ENCODE data around the gene SZRD1. TPM values are rescaled to one million over a fixed set of nuclear protein-coding genes. Genes with fewer than 3 reads are reported as not detected.

The SZRD1 gene
- total RNA-seq, 1 donor from 2014 or later, result 119 TPM

DNA sequence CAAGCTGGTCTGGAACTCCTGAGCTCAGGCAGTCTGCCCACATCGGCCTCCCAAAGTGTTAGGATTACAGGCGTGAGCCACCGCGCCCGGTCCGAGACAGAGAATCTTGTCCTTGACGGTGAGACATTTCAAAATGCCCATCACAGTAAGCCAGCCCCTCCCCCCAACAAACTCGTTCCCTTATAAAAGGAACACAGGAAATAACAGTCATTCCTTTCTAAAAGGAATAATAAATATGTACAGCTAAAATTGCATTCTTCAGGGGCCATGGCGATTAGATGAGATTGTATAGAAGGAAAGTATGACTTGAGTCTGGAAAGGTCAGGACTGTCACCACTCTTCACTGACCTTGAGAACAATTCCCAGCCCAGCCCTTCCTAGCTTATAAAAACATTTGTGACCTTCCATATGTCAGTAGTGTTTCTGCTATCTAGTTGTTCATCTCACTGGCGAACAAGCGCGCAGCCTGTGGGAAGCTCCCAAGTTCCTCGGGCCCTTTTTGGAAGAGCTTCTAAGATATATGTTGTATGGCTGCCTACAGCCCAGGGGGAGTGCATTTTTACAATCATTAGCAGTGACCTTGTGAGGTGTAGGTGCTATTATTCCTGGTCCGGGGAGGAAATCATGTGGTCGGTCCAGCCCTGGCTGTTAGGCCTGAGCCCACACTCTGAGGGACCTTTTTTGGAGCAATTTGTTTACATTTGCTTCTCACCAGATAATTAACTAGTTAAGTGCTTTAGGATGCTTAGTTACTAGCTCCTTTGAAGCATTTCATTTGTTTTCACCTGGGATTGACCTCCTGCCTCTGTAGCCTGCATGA, 8.7 kb downstream of the SZRD1 start:
- Mint-ChIP-seq H3K27me3 (ENCODE audit: low read depth) (no peaks in the 10 kb centered on the region), H3K36me3 (peaks cover 5% of the 10 kb centered on the region), H3K4me1 (peaks cover 56% of the 10 kb centered on the region), H3K9me3 (no peaks in the 10 kb centered on the region), H3K27ac (peak overlapping the region; percentile 97), H3K4me3 (peak overlapping the region; percentile 18)
- TF ChIP-seq CTCF (IDR thresholded peaks at IDR 0.05; ENCODE audit: unreplicated experiment), result no peak
- DNase-seq (ENCODE audit: low spot score in 2 of 2, unreplicated experiment in 2 of 2), result no peak

DNA sequence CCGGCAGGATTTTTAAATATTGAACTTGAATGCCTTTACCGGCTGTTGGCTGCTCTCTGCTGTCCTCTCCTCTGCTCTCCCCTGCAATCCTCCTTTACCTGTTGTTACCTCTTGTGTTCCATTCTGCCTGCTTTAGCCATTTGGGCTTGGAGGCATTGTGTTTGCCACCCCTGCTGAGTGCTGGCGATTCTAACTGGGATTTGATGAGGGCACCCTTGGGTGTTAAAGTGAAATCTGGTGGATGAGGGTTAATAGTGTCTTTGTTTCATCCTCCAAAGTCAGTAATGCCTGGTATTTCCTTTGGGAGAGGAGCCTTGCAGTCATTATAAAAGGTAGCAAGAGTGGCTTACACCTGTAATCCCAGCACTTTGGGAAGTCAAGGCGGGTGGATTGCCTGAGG, 9.9 kb downstream of the SZRD1 start:
- no peak for TF ChIP-seq CTCF (IDR thresholded peaks at IDR 0.05; ENCODE audit: unreplicated experiment)
- Mint-ChIP-seq H3K27me3 (ENCODE audit: low read depth) (no peaks in the 10 kb centered on the region), H3K9me3 (no peaks in the 10 kb centered on the region), H3K4me1 (peaks cover 52% of the 10 kb centered on the region), H3K27ac (peak overlapping the region; percentile 84), H3K36me3 (peaks cover 7% of the 10 kb centered on the region), H3K4me3 (no peak overlapping the region)
- DNase-seq (ENCODE audit: low spot score in 2 of 2, unreplicated experiment in 2 of 2), result no peak

- peaks cover 44% of the 10 kb centered on the region for H3K4me1 Mint-ChIP-seq
Observed at GRCh38 chr1:16378443-16378842, 11.4 kb downstream of the SZRD1 start.

GRCh38 chr1:16380868-16381267, 13.8 kb downstream of the SZRD1 start:
- H3K27me3 Mint-ChIP-seq (ENCODE audit: low read depth), result no peaks in the 10 kb centered on the region
- no peak for DNase-seq (ENCODE audit: low spot score in 2 of 2, unreplicated experiment in 2 of 2)
- no peak overlapping the region for H3K4me3 Mint-ChIP-seq
- TF ChIP-seq CTCF (IDR thresholded peaks at IDR 0.05; ENCODE audit: unreplicated experiment), result no peak
- no peak overlapping the region for H3K27ac Mint-ChIP-seq
- H3K36me3 Mint-ChIP-seq, result peaks cover 5% of the 10 kb centered on the region
- no peaks in the 10 kb centered on the region for H3K9me3 Mint-ChIP-seq
- H3K4me1 Mint-ChIP-seq, result peaks cover 29% of the 10 kb centered on the region

More at GRCh38 chr1:16378443-16378842, 11.4 kb downstream of the SZRD1 start:
- Mint-ChIP-seq H3K27ac (no peak overlapping the region), H3K9me3 (no peaks in the 10 kb centered on the region), H3K27me3 (ENCODE audit: low read depth) (no peaks in the 10 kb centered on the region), H3K36me3 (peaks cover 3% of the 10 kb centered on the region), H3K4me3 (no peak overlapping the region)
- TF ChIP-seq CTCF (IDR thresholded peaks at IDR 0.05; ENCODE audit: unreplicated experiment), result no peak
- DNase-seq (ENCODE audit: low spot score in 2 of 2, unreplicated experiment in 2 of 2), result no peak

- no peak overlapping the region for H3K27ac Mint-ChIP-seq
- no peak for TF ChIP-seq CTCF (IDR thresholded peaks at IDR 0.05; ENCODE audit: unreplicated experiment)
- H3K9me3 Mint-ChIP-seq, result no peaks in the 10 kb centered on the region
- H3K27me3 Mint-ChIP-seq (ENCODE audit: low read depth), result no peaks in the 10 kb centered on the region
- no peak for DNase-seq (ENCODE audit: low spot score in 2 of 2, unreplicated experiment in 2 of 2)
- H3K36me3 Mint-ChIP-seq, result peaks cover 5% of the 10 kb centered on the region
- peaks cover 24% of the 10 kb centered on the region for H3K4me1 Mint-ChIP-seq
- no peak overlapping the region for H3K4me3 Mint-ChIP-seq
Observed at GRCh38 chr1:16383888-16384287, 16.8 kb downstream of the SZRD1 start.

Data from mesothelial cell of epicardium (in vitro differentiated cells).